B cell (primary cell): ENCODE measurements around the gene GEMIN7. TPM values are rescaled to one million over a fixed set of nuclear protein-coding genes. Genes with fewer than 3 reads are reported as not detected.

Experiments
- ATAC-seq: fragments of 200-7000 bp; cut with Tn5 transposase; one replicate; pipeline ENCODE4 v1.10.0; 2021; ENCODE audit warnings: low read depth, mild to moderate bottlenecking, moderate number of reproducible peaks, moderate library complexity
- CTCF ChIA-PET: fragments of 350-600 bp; sonication (Branson Sonifier 250); formaldehyde crosslinking; loops from one replicate; lab custom pipeline; 2021; ENCODE audit warnings: antibody characterized with exemption, inconsistent platforms; lab: Charles Lee
- POLR2A ChIA-PET: fragments of 350-600 bp; sonication (Branson Sonifier 250); formaldehyde crosslinking; loops from one replicate; lab custom pipeline; 2021; ENCODE audit warnings: antibody characterized with exemption; lab: Charles Lee
- DNase-seq: peaks from one replicate; pipeline ENCODE4 v3.0.0; 2013
- H2AFZ ChIP-seq: 2 replicates; pipeline ENCODE4 v1.6.1; 2012; ENCODE audit warnings: mild to moderate bottlenecking, low read depth, low read length; ENCODE audit not compliant: insufficient read depth, poor library complexity, severe bottlenecking
- H3K27ac ChIP-seq, 2 donors: 1 replicate in 1 of 2; 2 replicates in 1 of 2; pipeline ENCODE4 v1.5.1; 2012 to 2013; ENCODE audit warnings: low read length in 2 of 2, mild to moderate bottlenecking in 2 of 2, moderate library complexity in 1 of 2
- H3K27me3 ChIP-seq, 4 experiments: fragments of 200-600 bp in 1 of 4; sonication (generic) in 1 of 4; replicated peaks in 1 of 4; 1 replicate in 2 of 4; 2 replicates in 2 of 4; pipeline versions ENCODE4 v1.6.1 to v1.7.0; 2013 to 2016; ENCODE audit warnings: low read length in 3 of 4, mild to moderate bottlenecking in 2 of 4, mixed read lengths in 1 of 4, moderate library complexity in 1 of 4; ENCODE audit not compliant: insufficient read depth in 4 of 4, control insufficient read depth in 3 of 4; ENCODE audit errors: control extremely low read depth in 1 of 4
- H3K36me3 ChIP-seq, 2 experiments: replicated peaks in 1 of 2; 1 replicate in 1 of 2; 2 replicates in 1 of 2; pipeline versions ENCODE4 v1.6.1 to v1.7.1; 2013; ENCODE audit warnings: low read length in 1 of 2; ENCODE audit not compliant: insufficient read depth in 2 of 2, control insufficient read depth in 1 of 2; ENCODE audit errors: control extremely low read depth in 1 of 2, extremely low read depth in 1 of 2
- H3K4me1 ChIP-seq, 2 donors: fragments of 200-600 bp in 1 of 2; sonication (generic) in 1 of 2; 1 replicate in 1 of 2; 2 replicates in 1 of 2; pipeline versions ENCODE4 v1.5.1 to v1.6.1; 2013 to 2017; ENCODE audit warnings: low read length in 2 of 2; ENCODE audit not compliant: control insufficient read depth in 2 of 2, insufficient read depth in 2 of 2
- H3K4me2 ChIP-seq: replicated peaks from 2 replicates; pipeline ENCODE3; 2012; ENCODE audit warnings: mild to moderate bottlenecking, low read depth, low read length; ENCODE audit not compliant: poor library complexity, severe bottlenecking
- H3K4me3 ChIP-seq, 5 experiments: fragments of 200-600 bp in 1 of 5; sonication (generic) in 1 of 5; 1 replicate in 3 of 5; 2 replicates in 2 of 5; pipeline versions ENCODE4 v1.5.1 to v1.7.0; 2011 to 2016; ENCODE audit warnings: low read length in 4 of 5, mild to moderate bottlenecking in 4 of 5, low read depth in 2 of 5, control low read depth in 1 of 5, moderate library complexity in 1 of 5; ENCODE audit not compliant: insufficient read depth in 1 of 5; ENCODE audit errors: control extremely low read depth in 1 of 5, extremely low read depth in 1 of 5
- H3K79me2 ChIP-seq: fragments of 200-600 bp; sonication (generic); one replicate; pipeline ENCODE4 v1.6.0; 2016; ENCODE audit warnings: low read length; ENCODE audit not compliant: control insufficient read depth, insufficient read depth
- H3K9ac ChIP-seq: fragments of 200-600 bp; sonication (generic); 2 replicates; pipeline ENCODE4 v1.6.1; 2017; ENCODE audit warnings: mild to moderate bottlenecking, low read length, moderate library complexity
- H3K9me3 ChIP-seq, 3 donors: one replicate each; pipeline versions ENCODE4 v1.6.1 to v1.7.1; 2013; ENCODE audit warnings: low read length in 2 of 3; ENCODE audit not compliant: control insufficient read depth in 2 of 3, insufficient read depth in 1 of 3; ENCODE audit errors: control extremely low read depth in 1 of 3
- H4K20me1 ChIP-seq: 2 replicates; pipeline ENCODE4 v1.6.0; 2012; ENCODE audit warnings: mild to moderate bottlenecking, low read length; ENCODE audit not compliant: insufficient read depth, control insufficient read depth, poor library complexity, severe bottlenecking
- H3K27ac Mint-ChIP-seq: one replicate; pipeline ENCODE4 v1.8.0; 2021; ENCODE audit warnings: mixed read lengths
- H3K27me3 Mint-ChIP-seq: one replicate; pipeline ENCODE4 v1.8.0; 2021; ENCODE audit warnings: mixed read lengths
- H3K4me1 Mint-ChIP-seq: one replicate; pipeline ENCODE4 v1.8.0; 2021; ENCODE audit warnings: mixed read lengths
- H3K4me3 Mint-ChIP-seq: one replicate; pipeline ENCODE4 v1.8.0; 2021; ENCODE audit warnings: mixed read lengths
- H3K9me3 Mint-ChIP-seq: one replicate; pipeline ENCODE4 v1.8.0; 2022; ENCODE audit warnings: mixed read lengths; ENCODE audit not compliant: insufficient read depth
- EZH2 ChIP-seq: IDR thresholded peaks from 2 replicates; pipeline ENCODE4 v1.6.1; 2012; ENCODE audit warnings: borderline replicate concordance, low read depth, mild to moderate bottlenecking, moderate library complexity, low read length; ENCODE audit not compliant: insufficient read depth, poor library complexity, severe bottlenecking
- WGBS: methylation state at CpG from one replicate; pipeline ENCODE4 v1.1.5; 2013; ENCODE audit warnings: missing lambda C conversion rate; ENCODE audit not compliant: insufficient coverage; 5-methylcytosine and 5-hydroxymethylcytosine counted together
- intact Hi-C: fragments of 100-400 bp; cut with micrococcal nuclease; formaldehyde crosslinking; loops from one replicate; pipeline ENCODE4 v1.10.0; 2022
- polyA plus RNA-seq: library from polyadenylated mRNA; depleted of rRNA; stranded (reverse); fragments of >200 nt; gene quantifications from 2 replicates; pipeline ENCODE4 v1.2.3, GENCODE V29; 2012
- total RNA-seq, 2 donors: library from RNA; stranded (reverse); fragments of 120-200 nt in 1 of 2; gene quantifications; 1 replicate in 1 of 2; 2 replicates in 1 of 2; pipeline versions ENCODE4 v1.2.3 to v1.2.4, GENCODE V29; 2013 to 2022
- TF ChIP-seq, protein P1 (sequence below): fragments of 200-600 bp; IDR thresholded peaks from one replicate; pipeline ENCODE4 v1.8.0; 2022; ENCODE audit warnings: antibody characterized with exemption, mild to moderate bottlenecking

Gene GEMIN7
- total and polyA plus RNA-seq, 2 donors (not counting 1 experiment from before 2014, with no cell fraction given) = 43.0 to 89.4 TPM

DNA sequence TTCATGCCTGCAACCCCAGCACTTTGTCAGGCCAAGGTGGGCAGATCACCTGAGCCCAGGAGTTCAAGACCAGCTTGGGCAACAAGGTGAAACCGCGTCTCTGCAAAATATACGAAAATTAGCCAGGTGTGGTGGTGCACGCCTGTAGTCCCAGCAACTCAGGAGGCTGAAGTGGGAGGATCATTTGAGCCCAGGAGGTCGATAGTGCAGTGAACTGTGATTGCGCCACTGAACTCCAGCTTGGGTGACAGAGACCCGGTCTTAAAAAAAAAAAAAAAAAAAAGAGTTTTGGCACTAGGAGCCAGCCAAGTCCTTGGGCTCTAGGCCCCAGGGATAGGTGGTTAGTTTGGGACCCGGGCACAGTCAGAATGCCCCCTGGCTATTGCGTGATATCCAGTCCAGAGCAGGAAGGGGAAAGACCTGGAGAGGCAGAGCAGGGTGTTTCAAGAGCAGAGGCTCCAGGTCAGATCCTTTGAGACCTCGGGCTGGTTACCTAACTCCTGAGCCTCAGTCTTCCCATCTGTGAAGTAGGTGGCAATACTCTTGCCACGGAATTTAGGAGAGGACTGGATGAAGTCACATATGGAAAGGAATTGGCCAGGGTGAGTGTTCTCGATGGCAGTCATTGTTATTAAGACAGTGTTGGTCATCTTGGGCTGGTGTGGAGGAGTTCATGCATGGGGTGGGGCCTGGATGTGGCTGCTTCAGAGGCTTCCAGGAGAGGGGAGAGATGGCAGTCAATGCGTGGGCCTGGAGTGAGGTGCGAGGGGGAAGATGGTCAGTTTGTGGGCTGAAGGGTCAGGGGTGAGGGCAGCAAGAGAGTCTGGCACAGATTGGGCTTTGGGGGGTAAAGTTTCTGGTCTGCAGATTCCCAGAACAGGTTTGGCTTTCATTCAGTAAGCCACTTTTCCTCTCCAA, 16.7 kb downstream of the GEMIN7 start:
- peaks cover 68% of the 10 kb centered on the region for H3K4me1 Mint-ChIP-seq
- DNase-seq = no peak
- Histone ChIP-seq H3K79me2 (peaks cover 90% of the 10 kb centered on the region), H4K20me1 (peaks cover 76% of the 10 kb centered on the region), H3K9me3 (peaks cover 0 to 8% (median 0%) of the 10 kb centered on the region in 3 donors), H3K4me1 (peaks cover 22 to 38% of the 10 kb centered on the region in 2 donors), H3K4me3 (no peak overlapping the region), H3K27me3 (no peaks in the 10 kb centered on the region), H3K27ac (no peak overlapping the region), H3K36me3 (peaks cover 0 to 5% of the 10 kb centered on the region in 2 experiments), H3K9ac (no peak overlapping the region), H2AFZ (no peak overlapping the region), H3K4me2 (no peak overlapping the region)
- no peak for ATAC-seq
- WGBS = 96% methylated on average over 14 of the region's 14 CpGs
- TF ChIP-seq, protein P1, sequence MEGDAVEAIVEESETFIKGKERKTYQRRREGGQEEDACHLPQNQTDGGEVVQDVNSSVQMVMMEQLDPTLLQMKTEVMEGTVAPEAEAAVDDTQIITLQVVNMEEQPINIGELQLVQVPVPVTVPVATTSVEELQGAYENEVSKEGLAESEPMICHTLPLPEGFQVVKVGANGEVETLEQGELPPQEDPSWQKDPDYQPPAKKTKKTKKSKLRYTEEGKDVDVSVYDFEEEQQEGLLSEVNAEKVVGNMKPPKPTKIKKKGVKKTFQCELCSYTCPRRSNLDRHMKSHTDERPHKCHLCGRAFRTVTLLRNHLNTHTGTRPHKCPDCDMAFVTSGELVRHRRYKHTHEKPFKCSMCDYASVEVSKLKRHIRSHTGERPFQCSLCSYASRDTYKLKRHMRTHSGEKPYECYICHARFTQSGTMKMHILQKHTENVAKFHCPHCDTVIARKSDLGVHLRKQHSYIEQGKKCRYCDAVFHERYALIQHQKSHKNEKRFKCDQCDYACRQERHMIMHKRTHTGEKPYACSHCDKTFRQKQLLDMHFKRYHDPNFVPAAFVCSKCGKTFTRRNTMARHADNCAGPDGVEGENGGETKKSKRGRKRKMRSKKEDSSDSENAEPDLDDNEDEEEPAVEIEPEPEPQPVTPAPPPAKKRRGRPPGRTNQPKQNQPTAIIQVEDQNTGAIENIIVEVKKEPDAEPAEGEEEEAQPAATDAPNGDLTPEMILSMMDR = no peak
- no peak for TF ChIP-seq EZH2
- no peaks in the 10 kb centered on the region for H3K27me3 Mint-ChIP-seq
- no peak overlapping the region for H3K4me3 Mint-ChIP-seq
- ChIA-PET CTCF (no interaction called here), POLR2A (no interaction called here)
- H3K9me3 Mint-ChIP-seq = peaks cover 3% of the 10 kb centered on the region
- H3K27ac Mint-ChIP-seq = peak overlapping the region; percentile 4
- intact Hi-C loops = no loop called here

DNA sequence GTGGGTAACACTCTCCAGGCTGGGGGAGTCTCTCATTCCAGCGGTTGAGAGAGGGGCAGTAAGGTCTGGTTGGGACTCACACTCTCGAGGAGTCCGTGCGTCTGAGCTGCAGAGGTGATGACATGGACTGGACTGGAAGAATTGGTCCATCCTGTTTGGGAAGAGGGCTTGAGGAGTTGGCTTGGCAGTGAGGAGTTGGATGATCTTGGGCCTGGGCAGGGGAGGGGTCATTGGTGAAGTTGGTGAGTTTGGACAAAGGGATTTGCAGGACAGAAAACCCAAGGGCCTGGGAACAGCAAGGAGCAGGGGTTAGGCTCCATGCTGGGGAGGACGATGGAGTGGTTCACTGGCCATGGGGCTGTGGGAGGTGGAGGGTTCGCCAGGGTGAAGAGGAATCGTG, 17.6 kb downstream of the GEMIN7 start:
- Mint-ChIP-seq H3K4me3 (peak overlapping the region; percentile 6), H3K4me1 (peaks cover 68% of the 10 kb centered on the region), H3K27me3 (no peaks in the 10 kb centered on the region), H3K27ac (peak overlapping the region; percentile 70), H3K9me3 (no peaks in the 10 kb centered on the region)
- ATAC-seq = no peak
- H3K9ac ChIP-seq = no peak overlapping the region
- TF ChIP-seq, protein P1 = no peak
- no peak for TF ChIP-seq EZH2
- no peaks in the 10 kb centered on the region for H3K9me3 ChIP-seq
- H3K4me2 ChIP-seq = no peak overlapping the region
- H3K4me3 ChIP-seq = no peak overlapping the region
- H3K36me3 ChIP-seq = peaks cover 0 to 3% of the 10 kb centered on the region in 2 experiments
- DNase-seq = no peak
- H3K4me1 ChIP-seq = peaks cover 16 to 31% of the 10 kb centered on the region in 2 donors
- H3K27me3 ChIP-seq = no peaks in the 10 kb centered on the region
- intact Hi-C loops = no loop called here
- WGBS = 98% methylated on average over 7 of the region's 7 CpGs
- POLR2A ChIA-PET = no interaction called here
- no peak overlapping the region for H3K27ac ChIP-seq
- H2AFZ ChIP-seq = no peak overlapping the region
- CTCF ChIA-PET = interaction anchor here (1.0 kb wide), 1 partner anchor 37 kb away, joined by 3 read pairs; no protein-coding TSS in a partner anchor
- peaks cover 80% of the 10 kb centered on the region for H4K20me1 ChIP-seq
- peaks cover 92% of the 10 kb centered on the region for H3K79me2 ChIP-seq
